COLO668 (cell line): ENCODE measurements around the gene EPHB2.
A peak's percentile ranks its signal among the peaks of the same experiment; 100 is the strongest.

Experiments
- DNase-seq: peaks from one replicate; lab custom pipeline; 2025; ENCODE audit not compliant: unreplicated experiment; lab: John Stamatoyannopoulos, UW

Gene EPHB2

DNA sequence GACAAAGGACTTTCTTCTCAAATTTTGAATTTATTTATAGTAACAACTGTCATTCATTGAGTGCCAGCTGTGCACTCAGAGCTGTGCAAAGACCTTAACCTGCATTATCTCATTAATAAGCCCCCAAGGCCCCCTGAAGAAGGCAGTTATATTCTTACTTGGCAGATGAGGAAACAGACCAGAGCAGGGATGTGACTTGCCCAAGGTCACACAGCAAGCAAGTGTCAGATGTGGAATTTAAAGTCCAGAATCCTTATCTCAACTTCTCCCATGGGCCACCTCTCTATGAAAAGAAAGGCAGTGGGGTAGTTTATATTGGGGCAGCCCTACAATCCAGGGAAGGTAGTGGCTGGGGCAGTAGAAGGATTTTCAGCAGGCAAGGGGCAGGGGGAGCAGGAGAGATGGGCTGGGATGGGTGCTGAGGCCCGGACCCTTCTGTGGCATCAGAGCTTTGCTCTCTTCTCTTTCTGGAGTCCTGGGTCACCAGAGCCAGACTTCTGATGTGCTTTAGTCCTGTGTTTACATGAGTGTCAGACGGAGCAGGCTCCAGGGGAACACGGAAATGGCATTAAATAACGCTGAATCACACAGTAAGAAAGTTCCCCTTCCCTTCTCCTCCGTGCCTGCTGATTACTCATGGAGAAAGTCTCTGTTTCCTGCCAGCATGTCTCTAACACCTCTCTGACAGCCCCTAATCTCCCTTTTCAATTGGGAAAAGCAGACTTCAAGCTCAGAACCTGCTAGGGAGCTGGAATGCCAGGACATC lies 39.5 kb downstream of the EPHB2 start:
- peak; percentile 74 for DNase-seq

- DNase-seq, result peak; percentile 82
Observed at GRCh38 chr1:22750685-22751051, 40.0 kb downstream of the EPHB2 start.

- peak; percentile 99 for DNase-seq
Observed at GRCh38 chr1:22751124-22751531, 40.5 kb downstream of the EPHB2 start.

GRCh38 chr1:22752339-22752738 lies 41.7 kb downstream of the EPHB2 start:
- DNase-seq, result no peak

GRCh38 chr1:22753481-22753971 lies 42.9 kb downstream of the EPHB2 start:
- no peak for DNase-seq

DNA sequence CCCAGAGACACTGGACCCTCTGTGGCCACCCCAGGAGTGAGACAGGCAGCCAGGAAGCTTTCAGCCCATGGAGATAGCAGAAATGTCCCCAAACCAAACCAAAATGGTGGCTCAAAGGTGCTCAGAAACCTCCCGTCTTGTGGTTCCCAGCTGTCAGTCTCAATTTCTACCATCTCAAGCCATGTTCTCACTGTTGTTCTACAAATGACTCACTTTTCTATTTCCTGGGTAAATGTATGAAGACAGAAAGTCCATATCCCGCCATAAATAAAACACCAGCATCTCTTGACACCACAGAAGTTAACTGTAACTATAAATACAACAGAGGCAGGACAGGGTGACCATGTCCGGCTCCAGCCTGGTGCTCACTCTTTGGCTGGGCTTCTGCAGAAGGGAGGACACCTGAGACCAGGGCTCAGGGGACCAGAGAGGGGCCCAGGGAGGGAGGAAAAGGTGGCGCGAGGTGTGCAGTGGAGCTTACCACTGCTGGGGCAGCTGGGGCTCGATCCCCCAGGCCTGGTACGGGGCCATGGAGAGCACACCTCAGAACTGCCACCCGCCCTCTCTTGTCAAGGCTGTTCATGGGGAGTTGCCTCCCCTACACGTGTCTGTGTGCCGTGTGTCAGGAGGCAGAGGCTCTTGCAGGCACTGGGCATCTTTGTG lies 43.6 kb downstream of the EPHB2 start:
- DNase-seq, result no peak

DNA sequence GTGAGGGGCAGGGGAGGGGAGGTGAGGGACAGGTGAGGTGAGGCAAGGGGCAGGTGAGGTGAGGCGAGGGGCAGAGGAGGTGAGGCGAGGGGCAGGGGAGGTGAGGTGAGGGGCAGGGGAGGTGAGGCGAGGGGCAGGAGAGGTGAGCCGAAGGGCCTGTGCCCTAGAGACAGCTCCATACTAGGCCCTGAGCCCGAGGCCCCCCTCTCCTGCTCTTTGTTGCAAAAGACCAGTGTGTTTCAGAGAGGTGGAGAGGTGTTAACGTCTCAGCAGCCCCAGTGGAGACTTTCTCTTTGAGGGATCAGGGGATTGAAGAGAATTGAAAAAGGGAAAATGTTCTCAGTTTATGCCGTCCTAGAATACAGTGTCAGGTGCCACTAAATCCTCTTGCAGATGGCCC lies 44.2 kb downstream of the EPHB2 start:
- DNase-seq, result no peak

GRCh38 chr1:22755641-22756040 lies 45.0 kb downstream of the EPHB2 start:
- no peak for DNase-seq

DNA sequence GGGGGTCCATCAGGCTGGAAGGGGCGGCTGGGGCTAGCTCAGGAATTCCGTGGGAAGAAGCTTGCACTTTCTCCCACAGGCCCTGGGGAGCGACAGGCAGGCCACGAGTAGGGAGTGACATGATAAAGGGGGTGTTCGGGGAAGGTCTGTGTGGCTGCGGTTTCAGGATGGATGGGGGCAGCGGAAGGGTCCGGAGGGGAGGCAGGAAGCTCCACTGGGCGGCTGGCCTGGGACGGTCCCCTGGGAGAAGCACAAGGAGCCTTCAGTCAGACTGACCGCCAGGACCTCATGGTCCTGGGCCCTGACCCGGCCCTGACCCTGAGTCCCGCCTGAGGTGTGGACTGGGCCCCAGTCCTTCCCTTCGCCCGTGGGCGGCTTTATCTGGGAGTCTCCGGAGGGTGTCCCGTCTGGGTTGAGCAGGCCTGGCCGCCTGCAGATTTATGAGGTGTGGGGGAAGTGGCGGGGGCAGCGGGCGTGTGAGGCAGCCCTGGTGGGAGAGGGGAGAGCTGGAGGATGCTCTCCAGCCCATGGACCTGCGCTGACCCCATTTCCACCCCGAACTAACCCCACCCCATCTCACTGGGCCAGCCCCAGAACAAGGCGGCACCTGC lies 45.6 kb downstream of the EPHB2 start:
- no peak for DNase-seq

- DNase-seq, result no peak
Observed at GRCh38 chr1:22760455-22760854, 49.8 kb downstream of the EPHB2 start.

DNA sequence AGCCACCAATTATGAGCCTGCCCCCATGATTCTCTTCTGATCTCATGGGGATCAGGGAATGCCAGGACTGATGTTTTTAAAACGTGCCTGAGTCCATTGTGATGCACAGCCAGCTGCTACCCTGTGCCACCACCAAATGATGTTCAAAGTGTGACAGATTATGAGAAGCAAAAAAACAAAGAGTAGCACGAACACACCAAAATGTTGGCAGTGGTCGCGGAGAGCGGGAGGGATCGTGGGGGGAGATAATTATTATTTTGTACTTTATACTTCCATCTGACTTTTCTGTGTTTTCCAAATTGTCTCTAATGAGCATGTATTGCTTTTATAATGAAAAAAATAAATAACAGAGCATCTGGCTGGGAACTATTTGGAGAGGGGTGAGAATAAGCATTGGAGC lies 50.5 kb downstream of the EPHB2 start:
- no peak for DNase-seq

DNA sequence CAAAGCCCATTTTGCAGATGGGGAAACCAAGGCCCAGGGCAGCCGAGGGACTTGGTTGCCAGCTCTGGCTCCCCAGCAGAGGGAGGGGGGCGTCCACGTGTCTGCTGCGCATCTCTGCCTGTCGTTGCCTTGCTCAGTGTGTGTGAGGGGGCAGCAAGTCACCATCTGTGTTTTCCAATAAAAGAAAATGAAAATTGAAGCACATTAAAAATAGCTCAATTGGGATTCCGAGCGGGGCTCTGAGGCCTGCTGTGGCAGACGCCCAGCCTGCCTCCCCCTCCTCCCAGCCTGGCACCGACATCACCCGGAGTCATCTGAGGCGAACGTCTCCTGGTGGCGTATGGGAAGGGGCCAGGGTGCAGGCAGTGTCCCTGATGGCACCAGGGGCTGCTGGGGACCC lies 51.2 kb downstream of the EPHB2 start:
- no peak for DNase-seq

DNA sequence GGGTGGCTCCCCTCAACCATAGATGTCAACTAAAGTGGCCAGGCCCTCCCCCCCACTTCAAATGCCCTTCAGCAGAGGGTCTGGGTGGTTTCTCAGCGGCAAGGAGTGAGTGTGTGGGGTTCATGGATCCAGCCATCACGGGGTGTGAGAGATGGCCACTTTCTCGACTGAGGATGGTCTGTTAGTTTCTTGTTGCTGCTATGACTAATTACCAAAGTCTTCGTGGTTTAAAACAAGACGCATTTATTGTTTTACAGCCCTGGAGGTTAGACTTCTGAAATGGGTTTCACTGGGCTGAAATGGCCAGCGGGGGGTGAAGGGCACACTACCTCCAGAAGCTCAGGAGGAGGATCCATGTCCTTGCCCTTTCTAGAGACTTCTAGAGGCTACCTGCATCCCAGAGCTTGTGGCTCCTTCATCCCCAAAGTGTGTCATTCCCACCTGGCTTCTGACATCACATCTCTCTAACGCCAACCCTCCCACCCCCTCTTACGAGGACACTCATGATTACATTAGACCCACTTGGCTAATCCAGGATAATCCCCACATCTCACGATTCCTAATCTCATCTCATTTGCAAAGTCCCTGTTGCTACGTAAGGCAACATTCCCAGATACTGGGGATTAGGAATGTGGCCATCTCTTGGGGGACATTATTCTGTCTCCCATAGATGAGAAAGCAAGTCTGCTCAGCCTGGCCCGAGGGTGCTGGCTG lies 53.0 kb downstream of the EPHB2 start:
- no peak for DNase-seq

DNA sequence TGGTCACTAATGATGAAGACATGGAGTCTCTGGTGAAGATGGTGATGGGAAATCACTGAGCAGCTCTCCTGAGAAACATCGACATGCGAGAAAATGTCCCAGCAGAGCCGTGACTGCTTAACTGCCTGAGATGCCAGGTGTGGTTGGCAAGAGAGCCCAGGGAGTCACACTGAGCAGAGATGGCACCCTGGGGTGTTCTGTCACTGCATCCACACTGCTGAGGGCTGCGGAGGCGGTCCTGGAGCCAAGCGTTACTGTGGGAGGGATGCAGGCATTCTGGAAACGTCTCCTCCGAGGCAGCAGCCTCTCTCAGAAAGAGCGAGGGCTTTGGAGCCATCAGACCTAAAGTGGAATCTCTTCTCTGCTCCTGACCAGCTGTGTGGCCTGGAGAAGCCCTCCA lies 57.2 kb downstream of the EPHB2 start:
- DNase-seq, result no peak

GRCh38 chr1:22769932-22770331 lies 59.3 kb downstream of the EPHB2 start:
- no peak for DNase-seq

- no peak for DNase-seq
Observed at GRCh38 chr1:22772014-22772413, 61.4 kb downstream of the EPHB2 start.

DNA sequence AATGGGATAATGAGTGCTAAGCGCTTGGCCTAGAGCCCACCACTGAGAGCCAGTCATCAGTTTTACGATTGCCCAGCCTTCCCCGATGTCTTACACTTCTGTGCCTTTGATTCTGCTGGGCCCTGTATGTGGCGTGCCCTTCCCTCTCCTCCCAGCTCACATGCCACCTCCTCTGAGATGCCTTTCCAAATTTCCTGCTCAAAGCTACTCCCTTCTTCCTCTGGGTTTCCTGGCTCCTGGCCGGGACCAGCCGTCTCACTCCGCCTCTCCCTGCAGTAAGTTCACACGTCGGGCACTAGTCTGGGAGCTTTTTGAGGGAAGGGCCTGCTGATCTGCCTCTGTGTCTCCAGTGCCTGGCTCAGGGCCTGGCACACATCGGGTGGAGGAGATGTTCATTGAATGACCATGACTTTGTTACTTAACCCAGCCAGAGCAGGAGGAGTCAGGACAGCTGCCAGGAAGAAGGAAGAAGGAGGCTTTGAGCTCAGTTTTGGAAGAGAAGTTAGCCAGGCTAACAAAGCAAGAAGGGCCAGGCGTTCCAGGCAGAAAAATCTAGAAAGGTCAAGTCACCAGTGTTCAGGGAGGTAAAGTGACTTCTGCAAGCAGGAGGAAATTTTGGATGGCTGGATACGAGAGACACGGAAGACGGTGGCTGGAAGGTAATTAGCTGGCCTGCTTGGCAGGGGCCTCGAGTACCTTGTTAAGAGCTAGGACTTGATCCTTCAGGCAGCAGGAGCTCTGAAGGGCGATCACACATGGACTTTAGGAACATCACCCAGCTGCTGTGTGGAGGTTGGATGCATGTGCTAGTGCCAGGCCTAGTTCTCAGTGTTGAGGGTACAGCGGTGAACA lies 63.6 kb downstream of the EPHB2 start:
- no peak for DNase-seq

DNA sequence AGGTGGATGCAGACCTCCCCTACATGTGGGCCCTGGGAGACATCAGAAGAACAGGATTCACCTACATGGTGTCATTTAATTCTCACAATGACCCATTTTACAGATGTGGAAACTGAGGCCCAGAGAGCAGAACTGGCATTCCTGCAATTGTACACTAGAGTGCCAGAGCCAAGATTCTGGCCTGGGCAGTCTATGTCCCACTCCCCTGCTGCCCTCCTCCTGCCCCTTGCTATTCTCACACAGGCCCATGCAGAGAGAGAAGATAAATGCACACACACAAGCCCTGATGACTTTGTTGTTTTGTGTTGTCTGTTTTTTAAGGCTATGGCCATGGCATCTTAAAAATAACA lies 64.2 kb downstream of the EPHB2 start:
- no peak for DNase-seq

- no peak for DNase-seq
Observed at GRCh38 chr1:22775478-22775877, 64.8 kb downstream of the EPHB2 start.

DNA sequence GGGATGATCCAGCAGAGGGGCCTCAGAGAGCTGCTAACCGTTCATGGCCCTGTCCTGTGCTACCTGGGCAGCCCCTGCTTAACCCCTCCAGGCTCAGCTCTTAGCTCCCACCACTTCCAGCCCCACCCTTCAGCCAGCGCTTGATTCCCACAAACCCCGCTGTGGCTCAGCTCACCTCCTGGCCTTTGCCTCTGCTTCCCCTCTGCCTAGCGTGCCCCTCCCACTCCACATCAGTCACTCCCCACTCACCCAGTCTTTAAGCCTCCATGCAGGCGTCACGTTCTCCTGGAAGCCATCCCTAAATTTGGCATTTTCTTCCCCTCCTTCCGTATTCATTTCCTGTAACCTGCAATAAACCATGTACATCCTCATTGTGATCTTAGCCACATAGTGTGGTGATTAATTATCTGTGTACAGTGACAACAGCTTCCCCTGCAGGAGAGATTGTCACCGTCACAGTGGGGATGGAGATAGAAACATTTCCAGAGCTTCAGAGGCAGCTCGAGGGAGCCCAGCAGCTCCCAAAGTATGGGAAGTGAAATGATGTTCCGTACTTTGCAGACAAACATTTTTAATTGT lies 65.5 kb downstream of the EPHB2 start:
- DNase-seq, result no peak
